HG02885 (cell line): ENCODE data around the gene LTBR.
"Not testable (repeated sequence)": the region's sequence is repeated elsewhere in the genome, so short reads cannot be mapped to it uniquely, and the experiment has no call there.

ENCODE experiments used
- ATAC-seq: cut with Tn5 transposase; IDR thresholded peaks from one replicate; pipeline ENCODE4 v1.9.1; 2021; ENCODE audit warnings: mild to moderate bottlenecking; ENCODE audit not compliant: unreplicated experiment, poor library complexity

The LTBR gene

DNA sequence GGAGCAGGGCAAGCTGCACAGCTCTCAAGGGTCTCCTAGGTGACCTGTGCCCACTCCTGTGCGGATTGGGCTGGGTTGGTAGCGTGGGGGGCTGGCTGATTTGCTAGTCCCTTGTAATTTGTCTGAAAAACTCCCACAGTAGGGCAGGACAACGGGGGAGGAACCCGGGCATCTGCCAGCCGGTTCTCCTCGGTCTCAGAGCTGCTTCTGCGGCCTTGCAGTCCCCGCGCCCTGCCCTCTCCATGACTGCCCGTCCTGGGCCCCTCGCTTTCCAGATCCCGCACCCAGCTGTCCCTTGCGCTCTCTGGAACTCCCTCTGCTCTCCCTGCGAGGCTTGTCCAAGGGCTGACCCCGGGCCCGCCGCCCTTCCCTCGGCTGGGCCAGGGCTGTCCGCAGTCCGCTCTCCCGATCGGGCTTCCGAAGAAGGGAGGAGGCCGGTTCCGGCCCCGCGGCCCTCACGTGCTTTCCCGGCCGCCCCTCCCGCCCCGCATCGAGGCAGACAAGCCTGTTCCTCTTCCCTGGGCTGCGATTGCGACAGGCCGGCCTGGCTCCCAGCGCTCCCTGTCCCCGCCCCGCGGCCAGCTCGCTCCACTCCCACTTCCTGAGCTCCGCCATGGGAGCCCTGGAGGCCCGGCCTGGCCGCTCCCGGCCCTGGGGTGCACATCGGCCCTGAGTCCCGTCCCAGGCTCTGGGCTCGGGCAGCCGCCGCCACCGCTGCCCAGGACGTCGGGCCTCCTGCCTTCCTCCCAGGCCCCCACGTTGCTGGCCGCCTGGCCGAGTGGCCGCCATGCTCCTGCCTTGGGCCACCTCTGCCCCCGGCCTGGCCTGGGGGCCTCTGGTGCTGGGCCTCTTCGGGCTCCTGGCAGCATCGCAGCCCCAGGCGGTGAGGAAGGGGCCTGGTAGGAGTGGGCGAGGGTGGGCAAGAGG is at the start of gene LTBR:
Gene LTBR, plus strand, starts transcription at position 591 of the 927 bp plus-strand sequence. Its CDS starts 197 bp downstream, at position 788.
- no peak for ATAC-seq

DNA sequence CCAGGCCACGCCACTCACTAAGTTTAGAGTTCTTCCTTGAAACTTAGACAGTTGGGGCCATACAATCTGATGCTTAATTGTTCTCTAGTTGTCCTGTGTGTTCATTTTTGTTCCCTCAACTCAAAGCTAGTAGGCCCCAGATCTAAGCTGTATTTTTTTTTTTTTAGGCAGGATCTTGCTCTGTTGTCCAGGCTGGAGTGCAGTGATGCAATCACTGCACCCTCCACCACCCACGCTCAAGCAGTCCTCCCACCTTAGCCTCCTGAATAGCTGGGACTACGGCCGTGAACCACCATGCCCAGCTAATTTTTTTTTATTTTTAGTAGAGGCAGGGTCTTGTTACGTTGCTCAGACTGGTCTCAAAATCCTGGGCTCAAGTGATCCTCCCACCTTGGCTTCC is 49.6 kb upstream of the LTBR start:
- no peak for ATAC-seq

GRCh38 chr12:6334940-6335450 is 49.0 kb upstream of the LTBR start:
- no peak for ATAC-seq

DNA sequence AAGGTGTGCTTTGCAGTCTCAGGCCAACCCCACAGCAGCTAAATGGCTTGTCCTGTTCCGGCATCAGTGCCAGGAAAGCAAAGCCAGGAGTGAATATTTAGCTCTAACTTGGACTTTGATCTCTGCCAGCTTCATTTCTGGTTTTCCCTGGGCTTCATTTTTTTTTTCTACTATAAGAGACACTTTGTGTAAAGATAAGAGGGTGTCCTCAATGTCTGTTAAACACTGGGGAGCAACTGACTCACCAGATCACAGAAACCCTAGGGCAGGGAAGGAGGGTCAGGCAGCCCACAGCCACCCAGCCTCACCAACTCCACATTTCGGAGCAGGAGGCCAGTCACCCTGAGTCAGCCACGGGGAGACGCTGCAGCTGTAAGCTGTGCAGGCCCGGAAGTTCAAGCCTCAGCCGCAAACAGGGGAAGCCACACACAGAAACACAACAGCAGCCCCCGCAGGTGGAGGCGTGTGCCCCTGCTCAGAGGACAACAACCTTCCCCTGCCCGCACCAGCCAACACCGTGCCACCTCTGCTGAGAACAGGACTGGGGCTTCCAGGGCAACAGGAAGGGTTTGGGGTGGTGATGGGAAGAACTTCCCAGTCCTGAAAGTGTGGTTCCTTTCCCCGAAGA is 48.4 kb upstream of the LTBR start:
- peak; percentile 77 for ATAC-seq

DNA sequence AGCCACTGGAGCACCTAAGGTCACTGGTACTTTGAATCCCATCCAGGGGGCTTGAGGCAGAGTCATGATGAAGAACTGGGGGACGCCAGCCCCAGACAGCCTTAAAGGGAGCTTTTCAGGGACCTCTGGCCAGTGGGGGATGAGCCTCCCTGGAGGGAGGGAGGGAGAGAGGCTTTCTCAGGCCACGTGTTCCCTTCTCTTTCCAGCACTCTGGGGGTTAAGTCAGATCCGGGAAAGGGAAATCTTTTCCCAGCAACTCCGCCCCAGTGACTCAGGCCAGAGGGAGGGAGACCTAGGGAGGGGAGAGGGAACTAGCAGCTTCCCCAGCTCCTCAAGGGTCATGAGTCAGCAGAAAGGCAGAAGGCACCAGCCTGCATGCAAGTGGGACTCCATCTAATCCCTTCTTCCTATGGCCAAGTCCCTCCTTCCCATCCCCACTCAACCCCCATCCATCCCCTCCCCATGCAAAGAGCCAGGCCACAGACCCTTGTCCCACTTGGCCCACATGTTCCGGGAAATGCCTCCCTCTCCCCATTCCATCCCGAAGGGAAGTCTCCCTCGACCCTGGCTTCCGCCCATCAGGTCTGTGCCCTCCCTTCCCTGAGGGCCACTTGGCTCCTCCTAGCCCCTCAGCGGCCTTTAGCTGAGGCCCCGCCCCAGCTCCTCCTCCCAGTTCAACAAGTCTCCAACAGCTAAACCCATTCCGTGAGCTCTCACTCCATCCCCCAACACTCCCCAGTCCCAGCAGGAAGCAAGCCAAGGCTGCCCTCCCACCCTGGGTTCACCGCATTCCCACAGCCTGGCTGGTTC is 47.7 kb upstream of the LTBR start:
- no peak for ATAC-seq

DNA sequence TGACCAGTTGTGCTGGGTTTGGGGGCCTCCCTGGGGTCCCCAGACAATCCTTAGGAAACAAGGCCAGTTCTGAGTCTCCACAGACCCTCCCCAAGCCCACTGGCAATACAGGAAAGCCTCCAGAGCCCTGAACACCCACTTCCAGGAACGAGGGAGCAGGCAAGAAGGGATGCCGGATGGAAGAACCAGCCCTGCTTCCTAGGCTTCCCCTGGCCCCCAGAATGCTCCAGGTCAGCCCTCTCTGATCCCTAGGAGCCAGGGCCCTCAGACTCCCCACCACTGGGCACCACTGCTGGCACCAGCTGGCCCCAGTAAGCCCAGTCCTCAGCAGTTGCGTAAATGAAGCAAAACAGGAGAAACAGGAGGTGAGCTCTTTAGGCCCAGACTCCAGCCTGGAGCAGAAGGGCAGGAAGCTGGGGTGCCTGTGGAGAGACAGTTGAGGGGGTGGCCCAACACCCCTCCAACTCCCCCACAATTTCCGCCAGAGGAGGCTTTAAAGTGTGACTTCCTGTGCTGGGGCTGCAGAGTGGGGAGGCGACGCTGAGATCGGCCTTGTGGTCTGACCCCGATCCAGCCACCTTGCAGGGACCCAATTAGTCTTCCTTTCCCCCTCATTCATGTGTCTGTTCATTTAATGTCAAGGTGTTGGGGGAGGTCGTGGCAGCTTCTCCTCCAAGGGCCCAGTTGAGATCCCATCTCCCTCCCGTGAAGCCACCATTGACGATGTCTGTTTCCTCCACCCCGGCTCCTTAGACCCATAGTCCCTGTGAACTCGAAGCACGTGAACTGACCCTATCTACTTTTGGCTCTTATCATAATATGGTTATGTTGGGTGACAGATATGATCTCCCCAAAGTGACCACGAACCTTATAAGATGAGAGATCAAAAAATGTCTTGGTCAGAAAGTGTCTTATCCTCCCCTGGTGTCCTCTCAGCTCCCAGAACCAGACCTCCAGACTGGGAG is 46.8 kb upstream of the LTBR start:
- no peak for ATAC-seq

DNA sequence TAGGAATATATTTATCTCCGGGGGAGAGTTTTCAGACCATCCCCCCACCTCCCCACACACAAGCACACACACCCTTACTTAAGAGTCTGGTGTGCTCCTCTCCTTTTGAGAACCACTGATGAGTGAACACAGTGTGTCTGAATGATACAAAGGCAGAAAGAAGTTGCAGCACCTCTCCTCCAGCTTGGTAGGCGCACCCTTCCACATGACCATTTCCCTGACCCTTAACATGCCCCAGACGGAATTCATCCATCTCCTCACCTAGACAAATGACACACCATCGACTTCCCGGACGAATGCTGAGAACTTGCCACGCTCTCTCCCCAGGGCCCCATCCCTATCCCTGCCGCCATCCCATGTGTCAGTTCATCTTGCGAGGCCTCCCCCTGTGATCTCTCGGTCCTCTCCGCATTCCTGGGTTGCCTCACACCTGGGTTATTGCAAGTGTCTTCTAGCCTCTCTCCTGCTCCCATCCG is 46.0 kb upstream of the LTBR start:
- no peak for ATAC-seq

GRCh38 chr12:6338536-6338935 is 45.4 kb upstream of the LTBR start:
- ATAC-seq, result not testable (repeated sequence)

DNA sequence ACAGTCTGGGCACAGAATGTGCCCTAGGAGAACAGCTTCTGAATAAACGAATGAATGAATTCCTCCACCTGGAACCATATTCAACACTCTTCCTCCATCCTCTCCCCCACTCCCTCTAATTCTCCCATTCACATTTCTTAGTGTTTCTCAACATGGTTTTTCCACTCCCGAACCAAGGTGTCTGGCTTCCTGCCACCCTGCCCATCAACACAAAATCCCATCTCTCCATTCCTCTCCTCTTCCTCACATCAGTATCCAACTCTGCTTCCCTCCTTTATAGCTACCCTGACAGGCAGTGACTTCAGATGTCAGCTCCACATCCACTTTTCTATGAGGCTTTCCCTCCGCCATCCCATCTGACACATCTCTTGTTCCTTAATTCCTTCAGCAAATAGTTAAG is 45.0 kb upstream of the LTBR start:
- ATAC-seq, result no peak

GRCh38 chr12:6340032-6340638 is 43.8 kb upstream of the LTBR start:
- no peak for ATAC-seq

DNA sequence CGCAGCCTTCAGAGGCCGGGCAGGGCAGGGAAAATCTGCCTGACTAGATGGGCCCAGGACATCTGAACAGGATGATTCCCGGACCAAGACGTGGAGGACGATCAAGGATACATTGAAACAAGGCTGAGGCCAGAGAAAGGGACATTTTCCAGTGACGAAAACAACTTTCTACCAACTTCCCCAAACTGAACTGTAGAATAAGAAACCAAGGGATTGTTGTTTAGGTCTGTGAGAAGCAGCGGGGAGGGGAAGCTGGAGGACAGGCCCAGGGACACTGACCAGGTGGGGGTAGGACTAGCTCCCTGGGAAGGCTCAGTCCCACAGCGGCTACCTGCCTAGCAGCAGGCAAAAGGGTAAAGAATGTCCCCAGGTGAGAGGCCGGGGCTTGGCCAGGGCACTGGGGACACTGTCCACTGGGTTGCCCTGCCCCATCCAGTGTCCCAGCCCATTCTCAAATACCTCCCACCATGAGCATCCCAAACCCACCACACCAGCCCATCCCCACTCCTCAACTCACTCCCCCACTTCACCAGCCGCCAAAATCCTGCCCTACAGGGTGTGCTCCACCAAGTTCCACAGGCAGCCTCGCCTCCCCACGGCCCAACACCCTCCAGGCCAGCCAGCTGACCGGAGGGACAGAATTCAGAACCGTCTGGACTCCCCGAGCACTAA is 43.1 kb upstream of the LTBR start:
- ATAC-seq, result no peak

DNA sequence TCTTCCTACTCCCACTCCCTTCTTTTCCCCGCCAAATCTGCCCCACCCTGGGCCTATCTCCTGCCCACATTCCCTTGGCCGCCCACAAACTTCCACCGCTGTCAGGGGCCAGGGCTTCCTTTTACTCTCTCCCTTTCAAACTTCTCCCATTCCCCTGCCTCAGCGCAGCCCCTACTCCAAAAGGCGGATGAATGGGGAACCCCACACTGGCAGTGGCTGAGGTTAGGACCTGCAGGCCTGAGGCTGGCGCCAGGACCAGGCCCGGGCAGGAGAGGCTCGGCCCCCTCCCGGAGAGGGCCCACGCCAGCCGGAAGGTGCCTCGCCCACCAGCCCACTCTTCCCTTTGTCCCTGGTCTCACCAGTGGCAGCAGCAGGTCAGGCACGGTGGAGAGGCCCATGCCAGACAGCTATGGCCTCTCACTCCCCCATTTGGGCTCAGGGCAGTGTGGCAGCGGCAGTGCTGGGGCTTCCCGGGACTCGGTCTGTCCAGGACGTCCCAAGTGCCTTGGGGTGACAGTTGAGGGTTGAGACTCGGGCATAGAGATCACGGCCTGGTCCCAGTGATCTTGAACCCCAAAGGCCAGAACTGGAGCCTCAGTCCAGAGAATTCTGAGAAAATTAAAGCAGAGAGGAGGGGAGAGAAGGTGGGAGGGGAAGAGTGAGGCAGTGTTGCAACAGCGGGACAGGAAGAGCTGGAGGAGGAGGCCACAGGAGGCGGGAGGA is 42.4 kb upstream of the LTBR start, which contains the start of gene TNFRSF1A:
Gene TNFRSF1A, minus strand, starts transcription at position 660 of the 723 bp plus-strand sequence. Its CDS starts 262 bp downstream, at position 398.
- no peak for ATAC-seq

DNA sequence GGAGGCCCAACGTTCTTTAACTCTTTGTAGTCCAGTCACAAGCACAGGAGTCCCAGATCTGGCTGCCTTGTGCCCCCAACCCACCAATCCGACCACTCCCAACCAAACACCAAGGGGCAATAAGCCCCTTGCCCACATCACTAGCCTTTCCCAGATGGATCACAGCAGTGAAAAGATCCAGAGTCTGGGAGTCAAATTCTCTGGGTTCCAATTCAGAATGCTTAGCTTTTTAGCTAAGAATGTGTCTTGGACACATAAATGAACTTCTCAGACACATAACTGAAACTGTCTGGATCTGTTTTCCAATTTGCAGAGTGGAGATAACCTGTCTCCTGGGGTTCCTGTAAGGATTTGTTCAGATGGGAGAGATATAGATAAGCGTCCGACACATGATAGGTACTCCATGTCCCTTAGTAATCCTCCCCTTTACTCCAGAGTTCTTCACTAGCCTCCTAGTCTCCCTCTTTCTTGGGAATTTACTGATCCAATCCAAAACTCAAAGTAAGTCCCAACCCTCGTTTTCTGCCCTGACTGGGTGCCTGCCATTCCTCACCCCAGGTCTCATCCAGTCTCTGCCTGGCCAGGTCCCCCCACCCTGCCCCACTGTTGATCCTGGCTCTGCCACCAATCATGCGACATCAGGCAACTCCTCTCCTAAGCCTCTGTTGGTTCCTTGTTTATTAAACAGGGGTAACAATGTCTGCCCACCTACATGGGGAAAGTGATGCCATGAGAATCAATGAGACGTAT is 41.6 kb upstream of the LTBR start:
- ATAC-seq, result no peak

GRCh38 chr12:6343518-6343917 is 40.4 kb upstream of the LTBR start:
- ATAC-seq, result no peak

DNA sequence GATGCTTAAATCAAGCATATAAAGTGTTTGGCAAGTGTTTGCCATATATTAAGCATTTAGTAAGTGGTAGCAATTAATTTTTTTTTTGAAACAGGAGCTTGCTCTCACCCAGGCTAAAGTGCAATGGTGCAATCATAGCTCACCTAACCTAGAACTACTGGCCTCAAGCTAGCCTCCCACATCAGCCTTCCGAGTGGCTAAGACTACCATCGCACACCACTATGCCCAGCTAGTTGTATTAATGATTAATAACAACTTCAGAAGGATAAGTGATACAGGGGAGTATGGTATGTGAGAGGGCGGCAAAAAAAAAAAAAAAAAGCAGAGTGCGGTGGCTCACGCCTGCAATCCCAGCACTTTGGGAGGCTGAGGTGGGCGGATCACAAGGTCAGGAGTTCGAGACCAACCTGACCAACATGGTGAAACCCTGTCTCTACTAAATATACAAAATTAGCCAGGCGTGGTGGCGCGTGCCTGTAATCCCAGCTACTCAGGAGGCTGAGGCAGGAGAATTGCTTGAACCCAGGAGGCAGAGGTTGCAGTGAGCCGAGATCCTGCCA is 39.8 kb upstream of the LTBR start:
- ATAC-seq, result not testable (repeated sequence)

- no peak for ATAC-seq
Observed at GRCh38 chr12:6345319-6346091, 38.5 kb upstream of the LTBR start.
